ENCODE results near the gene CTNNA2.

The CTNNA2 gene

DNA sequence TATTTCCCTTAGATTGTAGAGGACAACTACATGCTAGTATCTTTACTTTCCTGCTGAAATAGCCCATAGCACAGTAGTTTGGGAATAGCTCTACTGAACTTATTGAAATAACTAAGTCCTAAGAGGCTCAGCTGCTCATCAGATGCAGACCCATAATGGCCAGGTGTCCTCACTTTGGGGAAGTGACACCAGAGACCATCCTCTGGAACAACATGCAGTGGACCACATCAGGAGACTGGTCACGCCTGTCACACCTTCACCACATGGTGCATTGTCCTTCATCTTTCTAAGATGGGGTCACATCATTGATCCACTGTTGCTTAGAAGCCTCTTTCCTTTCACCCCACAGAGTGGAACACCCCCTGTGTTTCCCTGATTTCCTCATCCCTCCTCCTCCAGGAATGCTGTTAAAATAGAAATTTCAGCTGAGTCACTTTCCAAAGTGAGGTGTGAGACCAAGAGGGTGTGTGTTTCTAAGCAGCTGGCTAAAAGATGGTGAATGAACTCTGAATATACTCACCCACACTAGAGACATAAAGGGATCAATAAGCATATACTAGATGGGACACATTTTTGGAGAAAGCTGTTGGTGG is 1006.9 kb downstream of the CTNNA2 start:
- no peak for DNase-seq

DNA sequence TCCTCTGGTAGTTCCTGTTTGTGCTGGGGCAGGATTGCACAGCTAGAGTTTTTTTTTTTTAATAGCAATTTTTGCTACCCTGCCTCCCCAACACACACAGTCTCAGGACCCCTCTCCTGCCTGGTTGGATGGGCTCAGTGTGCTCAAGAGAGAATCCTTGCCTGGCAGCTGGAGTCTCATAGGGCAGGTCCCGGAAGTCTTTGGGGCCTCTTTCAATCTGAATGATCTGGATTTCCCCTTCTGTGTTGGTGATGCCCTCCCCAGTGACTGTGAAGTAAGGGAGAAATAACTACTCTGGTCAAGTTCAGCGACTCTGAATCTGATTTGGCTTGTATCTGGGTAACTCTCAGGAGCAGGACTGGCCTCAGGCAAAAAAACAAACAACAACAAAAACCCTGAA is 1012.3 kb downstream of the CTNNA2 start:
- DNase-seq, result no peak

DNA sequence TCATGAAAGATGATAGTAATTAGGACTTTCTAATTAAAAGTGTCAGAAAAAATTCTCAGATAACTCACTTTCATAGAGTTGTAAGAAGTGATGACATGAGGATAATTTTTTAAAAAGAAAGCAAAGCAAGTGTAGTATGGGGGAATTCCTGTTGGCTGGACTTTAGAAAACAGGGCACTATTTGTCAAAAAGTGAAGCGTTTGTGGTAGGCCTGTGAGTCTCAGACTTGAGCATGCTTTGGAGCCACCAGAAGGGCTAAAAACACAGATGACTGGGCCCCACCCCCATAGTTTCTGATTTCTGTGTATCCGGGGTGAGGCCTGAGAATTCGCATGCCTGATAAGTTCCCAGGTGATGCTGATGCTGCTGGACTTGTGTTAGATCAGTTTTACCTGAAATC is 1014.3 kb downstream of the CTNNA2 start:
- no peak for DNase-seq

DNA sequence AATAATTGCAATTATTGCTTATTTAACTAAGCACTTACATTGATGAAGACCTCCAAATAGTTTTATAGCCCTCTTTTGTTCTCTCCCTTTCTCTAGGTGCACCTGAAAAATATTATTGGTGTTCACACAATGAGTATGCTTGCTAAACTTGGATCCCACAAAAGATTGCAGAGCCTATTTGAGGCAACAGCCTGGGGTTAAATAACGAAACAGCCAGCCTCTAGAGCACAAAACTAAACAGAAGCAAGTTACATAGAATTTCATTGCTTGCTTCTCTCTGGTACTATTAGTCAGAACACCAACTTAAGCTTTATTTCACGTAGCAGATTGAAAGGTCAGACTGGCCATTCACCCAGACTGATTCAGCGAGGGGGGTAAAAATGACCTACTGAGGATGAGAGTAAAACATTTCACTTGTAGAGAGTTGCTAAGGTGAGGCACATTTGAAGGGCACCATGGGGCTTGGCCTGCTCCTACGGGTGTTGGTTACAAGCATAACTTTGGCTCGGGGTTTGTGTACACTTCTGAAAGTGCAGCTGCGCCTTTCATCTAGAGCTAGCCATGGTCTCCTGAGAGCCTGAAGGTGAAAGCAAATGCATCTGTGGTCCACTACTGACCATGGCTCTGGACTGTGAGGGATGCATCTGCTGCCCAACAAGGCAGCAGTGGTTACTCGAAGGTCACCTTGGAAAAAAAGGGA is 1016.8 kb downstream of the CTNNA2 start:
- DNase-seq, result no peak

DNA sequence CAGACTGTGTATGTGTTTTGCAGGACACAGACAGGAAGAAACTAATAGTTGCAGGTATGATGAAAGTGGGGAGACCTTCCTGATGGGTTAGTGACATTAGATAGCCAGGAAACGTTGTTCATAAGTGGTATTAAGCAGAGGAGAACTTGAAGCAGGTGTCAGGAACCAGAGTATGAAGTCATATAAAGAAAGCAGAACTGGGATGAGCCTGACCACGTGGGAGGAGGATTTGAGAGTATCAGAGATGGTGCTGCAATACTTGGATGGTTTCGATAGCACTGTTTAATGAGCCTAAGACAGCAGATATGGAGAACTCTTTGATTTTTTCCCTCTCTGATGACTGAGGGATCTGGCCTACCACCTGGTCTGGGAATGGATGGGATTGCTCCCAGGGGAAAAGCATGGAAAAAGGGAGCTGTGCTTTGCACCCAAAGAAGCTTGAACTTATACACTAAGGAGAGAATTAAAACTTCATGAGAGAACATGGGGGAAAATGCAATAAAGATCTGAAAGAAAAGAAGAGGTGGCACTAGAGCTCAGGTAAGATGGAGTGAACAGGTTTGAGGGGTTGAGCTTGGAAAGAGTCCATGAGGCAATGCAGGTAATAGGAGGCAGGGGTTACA is 1017.7 kb downstream of the CTNNA2 start:
- DNase-seq, result no peak

GRCh38 chr2:80531319-80531718 is 1018.5 kb downstream of the CTNNA2 start:
- no peak for DNase-seq

DNA sequence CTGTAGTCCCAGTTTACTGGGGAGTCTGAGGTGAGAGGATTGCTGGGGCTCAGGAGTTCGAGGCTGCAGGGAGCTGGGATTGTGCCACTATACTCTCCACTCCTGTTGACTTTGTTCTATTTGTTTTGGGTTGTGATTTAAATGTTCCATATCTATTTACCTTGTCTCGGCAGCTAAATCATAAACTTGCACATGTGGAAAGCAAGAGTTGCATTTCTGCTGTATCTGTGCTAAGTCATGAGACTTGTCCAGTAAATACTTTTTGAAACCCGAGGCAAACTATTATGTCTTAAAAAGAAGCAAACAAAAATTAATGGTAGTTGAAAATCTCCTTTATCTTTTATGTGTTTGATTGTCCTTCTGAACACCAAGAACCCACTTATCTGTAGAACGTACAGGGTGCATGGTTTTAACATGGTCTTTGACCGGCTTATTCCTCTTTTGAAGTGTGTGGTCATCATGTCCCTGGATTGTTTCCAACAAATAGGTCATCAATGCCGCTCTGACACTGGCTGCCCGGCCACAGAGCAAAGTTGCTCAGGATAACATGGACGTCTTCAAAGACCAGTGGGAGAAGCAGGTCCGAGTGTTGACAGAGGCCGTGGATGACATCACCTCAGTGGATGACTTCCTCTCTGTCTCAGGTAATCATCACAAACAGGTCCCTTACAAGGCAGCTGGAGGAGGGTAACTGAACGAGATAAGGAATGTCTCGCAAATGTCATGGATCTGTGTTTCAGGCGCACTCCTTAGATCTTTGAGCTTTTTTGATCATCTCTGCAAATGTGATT is 1032.8 kb downstream of the CTNNA2 start:
- no peak for DNase-seq

DNA sequence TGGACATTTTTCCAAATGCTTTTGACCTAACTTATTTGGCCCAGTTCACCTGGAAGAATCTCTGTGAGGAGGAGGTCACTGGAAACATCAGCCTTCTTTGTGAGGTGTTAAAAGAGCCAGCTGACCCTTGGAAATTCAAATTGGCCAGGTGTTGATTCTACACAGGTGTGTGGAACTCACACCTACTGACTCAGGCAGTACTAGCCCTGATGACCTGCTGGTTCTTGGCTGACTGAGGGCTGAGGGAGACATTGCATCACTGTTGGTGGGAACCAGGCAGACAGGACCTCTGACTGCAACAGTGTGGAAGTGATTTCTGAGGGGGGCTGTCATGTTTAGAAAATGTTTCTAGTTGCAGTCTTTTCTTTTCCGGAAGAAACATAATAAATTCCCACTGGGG is 1033.9 kb downstream of the CTNNA2 start:
- DNase-seq, result no peak

DNA sequence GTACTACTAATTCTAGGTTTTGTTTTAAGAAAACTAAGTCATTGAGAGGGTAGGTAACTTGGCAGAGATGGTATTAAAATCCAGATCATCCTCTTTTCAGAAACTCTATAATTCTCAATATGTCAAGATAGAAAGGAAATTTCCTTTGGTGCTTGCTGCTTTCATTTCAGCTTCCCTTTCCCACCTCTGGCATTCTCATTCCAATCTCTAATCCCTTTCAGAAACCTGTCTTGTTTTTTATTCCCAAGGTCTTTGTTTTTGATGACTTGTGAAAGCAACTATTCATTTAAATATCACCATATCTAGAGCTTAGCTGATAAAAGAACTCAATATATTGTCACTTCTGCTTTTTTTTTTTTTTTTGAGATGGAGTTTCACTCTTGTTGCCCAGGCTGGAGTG is 1034.5 kb downstream of the CTNNA2 start:
- no peak for DNase-seq

DNA sequence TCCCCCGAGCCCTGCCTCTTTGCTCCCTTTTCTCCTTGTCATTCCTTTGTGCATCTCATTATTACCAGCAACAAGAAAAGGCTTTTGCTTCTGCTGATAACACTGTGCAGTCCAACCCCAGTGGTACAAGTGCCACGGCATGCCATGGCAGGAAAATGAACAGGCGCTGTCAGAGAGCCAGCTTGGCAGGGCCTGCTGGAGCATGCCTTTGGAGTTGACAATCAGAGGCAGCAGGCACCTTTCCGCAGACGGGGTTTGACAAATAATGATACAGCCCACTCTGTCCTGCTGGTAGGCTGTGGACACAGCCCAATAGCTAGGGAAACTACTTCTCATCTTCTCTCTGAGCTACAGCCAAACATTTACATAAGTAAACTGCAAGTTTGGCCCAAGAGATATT is 1035.6 kb downstream of the CTNNA2 start:
- DNase-seq, result no peak

DNA sequence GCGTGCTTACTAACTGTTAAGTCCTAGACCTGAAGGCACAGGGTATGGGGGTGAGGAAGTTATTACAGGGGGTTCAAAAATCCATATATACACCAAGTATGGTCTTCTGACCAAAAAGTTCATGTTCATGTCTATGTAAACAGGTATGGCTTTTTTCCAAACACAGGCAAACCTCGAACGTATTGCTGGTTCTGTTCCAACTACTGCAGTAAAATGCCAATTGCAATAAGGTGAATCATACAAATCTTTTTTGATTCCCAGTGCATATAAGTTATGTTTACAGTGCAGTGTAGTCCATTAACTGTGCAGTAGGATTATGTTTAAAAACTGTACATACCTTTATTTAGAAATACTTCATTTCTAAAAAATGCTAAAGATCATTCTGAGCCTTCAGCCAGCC is 1037.0 kb downstream of the CTNNA2 start:
- DNase-seq, result no peak

- DNase-seq, result no peak
Measured at GRCh38 chr2:80560326-80560725, 1047.5 kb downstream of the CTNNA2 start.

GRCh38 chr2:80568011-80568410 is 1055.2 kb downstream of the CTNNA2 start:
- no peak for DNase-seq

- no peak for DNase-seq
Measured at GRCh38 chr2:80573167-80573566, 1060.3 kb downstream of the CTNNA2 start.

- DNase-seq, result no peak
Measured at GRCh38 chr2:80573950-80574349, 1061.1 kb downstream of the CTNNA2 start.

- no peak for DNase-seq
Measured at GRCh38 chr2:80579756-80580155, 1066.9 kb downstream of the CTNNA2 start.

GRCh38 chr2:80591233-80591632 is 1078.4 kb downstream of the CTNNA2 start:
- DNase-seq, result no peak

GRCh38 chr2:80592106-80592505 is 1079.3 kb downstream of the CTNNA2 start:
- DNase-seq, result no peak

- DNase-seq, result no peak
Measured at GRCh38 chr2:80610108-80610507, 1097.3 kb downstream of the CTNNA2 start.

DNA sequence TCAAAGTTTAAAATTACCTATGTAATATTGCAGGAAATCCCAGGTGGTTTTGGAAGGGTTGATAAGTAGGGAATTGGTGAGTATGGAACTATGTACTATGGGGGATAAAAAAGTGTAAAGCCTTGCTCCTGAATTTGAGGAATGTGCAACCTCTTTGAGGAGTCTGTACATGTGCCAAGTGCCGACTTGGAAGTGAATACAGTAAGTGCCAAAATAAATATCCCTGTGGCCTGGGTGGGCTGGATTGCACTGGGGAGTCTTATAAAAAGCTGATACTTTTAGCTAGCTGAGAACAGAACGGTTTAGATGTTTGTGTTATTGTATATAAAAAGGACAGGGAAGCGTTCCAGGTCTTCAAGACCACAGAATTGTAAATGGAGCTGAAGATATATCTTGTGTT is 1108.8 kb downstream of the CTNNA2 start:
- DNase-seq, result no peak

- DNase-seq, result no peak
Measured at GRCh38 chr2:80624062-80624461, 1111.2 kb downstream of the CTNNA2 start.

GRCh38 chr2:80634590-80634989 is 1121.7 kb downstream of the CTNNA2 start:
- no peak for DNase-seq

DNA sequence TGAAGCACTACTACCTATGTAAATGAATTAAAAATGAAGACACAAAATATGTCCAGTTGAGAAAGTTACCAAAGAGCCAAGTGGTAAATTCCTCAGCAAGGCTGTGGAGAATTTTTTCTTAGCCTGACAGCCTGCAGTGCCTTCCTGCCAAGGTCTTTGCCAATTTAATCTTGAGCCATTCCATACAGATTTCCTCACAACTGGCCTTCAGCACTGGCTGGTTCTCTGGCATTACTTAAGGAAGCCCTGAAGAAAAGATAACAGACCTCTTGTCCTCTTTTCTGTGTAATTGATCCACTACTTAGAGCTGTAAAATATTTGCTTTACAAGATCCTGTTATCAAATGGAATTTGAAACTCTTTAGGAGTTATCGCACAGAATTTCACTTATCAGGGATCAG is 1125.9 kb downstream of the CTNNA2 start:
- no peak for DNase-seq

DNA sequence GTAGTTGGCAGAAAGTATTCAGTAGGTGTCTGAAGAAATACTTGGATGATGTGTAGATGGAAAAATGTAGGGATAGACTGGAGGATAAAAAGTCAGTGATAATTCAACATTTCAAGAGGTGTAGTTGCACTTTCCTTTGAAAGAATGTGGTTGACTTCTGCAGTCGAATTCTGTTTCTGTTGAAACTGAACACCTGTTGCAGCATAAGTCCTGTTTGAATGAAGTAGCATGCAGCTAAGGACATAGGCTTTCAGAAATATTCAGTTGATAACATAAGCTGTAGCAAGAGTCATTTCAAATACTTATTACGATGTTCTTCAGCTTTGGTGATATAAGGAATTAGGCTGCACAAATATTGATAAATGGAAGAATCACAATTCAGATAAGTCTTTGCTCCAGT is 1129.6 kb downstream of the CTNNA2 start:
- DNase-seq, result no peak
